Caki2 (cell line): ENCODE data around the gene TAF11L3. TPM values are rescaled to one million over a fixed set of nuclear protein-coding genes. Genes with fewer than 3 reads are reported as not detected.
"Not testable (repeated sequence)": the region's sequence is repeated elsewhere in the genome, so short reads cannot be mapped to it uniquely, and the experiment has no call there.

Source experiments
- DNase-seq: peaks from one replicate; pipeline ENCODE4 v3.0.0-alpha.2; 2015; ENCODE audit warnings: low read depth
- in situ Hi-C: cut with HindIII; loops from 2 replicates; pipeline ENCODE4 v1.10.0; 2016; ENCODE audit warnings: low sequenced_read_pairs, low pct_unique_long_range_greater_than_20kb, mixed read lengths
- total RNA-seq: library from RNA; depleted of rRNA; stranded (reverse); fragments of >200 nt; shearing (Covaris generic); gene quantifications from 2 replicates; pipeline ENCODE4 v1.2.3, GENCODE V29; 2014; ENCODE audit warnings: low replicate concordance; rRNA removed

TAF11L3 gene
- total RNA-seq, 1 experiment from 2014 or later, result not detected

- in situ Hi-C loops, DNase-seq: not testable (repeated sequence)
Observed at GRCh38 chr5:17528369-17528768, 10.2 kb downstream of the TAF11L3 start, which contains the start of gene TAF11L6. Gene TAF11L6 (plus strand): TSS chr5:17528669.

Other genes starting within 250 kb of the TAF11L3 start
- not detected in 2 replicates for gene TAF11L2, start 20.1 kb upstream of the TAF11L3 start, total RNA-seq
- gene TAF11L4, start 3.4 kb downstream of the TAF11L3 start, total RNA-seq, result not detected in 2 replicates
- not detected in 2 replicates for gene TAF11L5, start 6.9 kb downstream of the TAF11L3 start, total RNA-seq
- not detected in 2 replicates for gene TAF11L6, start 10.3 kb downstream of the TAF11L3 start, total RNA-seq
- not detected in 2 replicates for gene TAF11L7, start 67.4 kb downstream of the TAF11L3 start, total RNA-seq
- gene TAF11L8, start 72.6 kb downstream of the TAF11L3 start, total RNA-seq, result not detected in 2 replicates
- not detected in 2 replicates for gene TAF11L9, start 76.0 kb downstream of the TAF11L3 start, total RNA-seq
- not detected in 2 replicates for gene TAF11L10, start 79.5 kb downstream of the TAF11L3 start, total RNA-seq
- not detected in 2 replicates for gene TAF11L11, start 85.8 kb downstream of the TAF11L3 start, total RNA-seq
- gene TAF11L12, start 92.0 kb downstream of the TAF11L3 start, total RNA-seq, result not detected in 2 replicates
- gene TAF11L13, start 113.7 kb downstream of the TAF11L3 start, total RNA-seq, result not detected in 2 replicates
- not detected in 2 replicates for gene TAF11L14, start 116.1 kb downstream of the TAF11L3 start, total RNA-seq